Measurements from ENCODE around the gene SMIM10L1.

Gene SMIM10L1

DNA sequence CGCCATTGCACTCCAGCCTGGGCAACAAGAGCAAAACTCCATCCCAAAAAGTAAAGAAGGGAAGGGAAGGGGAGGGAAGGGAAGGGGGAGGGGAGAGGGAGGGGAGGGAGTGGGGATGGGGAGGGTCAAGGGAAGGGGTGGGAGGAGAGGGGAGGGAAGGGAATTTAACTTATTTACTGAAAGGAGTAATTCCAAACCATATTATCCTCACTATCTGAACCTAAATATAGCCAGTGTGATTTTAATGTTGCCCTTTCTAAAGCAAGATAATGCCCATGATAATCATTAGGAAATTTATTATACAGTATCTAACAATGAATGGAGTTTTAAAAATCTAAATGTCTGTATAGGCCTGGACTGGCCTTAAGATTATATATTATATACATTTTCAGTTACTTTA is 7.3 kb downstream of the SMIM10L1 start:
- no peak for DNase-seq (ENCODE audit: low read depth)
- no peak overlapping the region for H3K4me3 ChIP-seq (ENCODE audit: low read depth, low read length)

GRCh38 chr12:11182529-11182928 is 11.5 kb downstream of the SMIM10L1 start:
- no peak for DNase-seq (ENCODE audit: low read depth)
- H3K4me3 ChIP-seq (ENCODE audit: low read depth, low read length) = no peak overlapping the region

- H3K4me3 ChIP-seq (ENCODE audit: low read depth, low read length) = no peak overlapping the region
- no peak for DNase-seq (ENCODE audit: low read depth)
Measured at GRCh38 chr12:11183011-11183410, 12.0 kb downstream of the SMIM10L1 start.

DNA sequence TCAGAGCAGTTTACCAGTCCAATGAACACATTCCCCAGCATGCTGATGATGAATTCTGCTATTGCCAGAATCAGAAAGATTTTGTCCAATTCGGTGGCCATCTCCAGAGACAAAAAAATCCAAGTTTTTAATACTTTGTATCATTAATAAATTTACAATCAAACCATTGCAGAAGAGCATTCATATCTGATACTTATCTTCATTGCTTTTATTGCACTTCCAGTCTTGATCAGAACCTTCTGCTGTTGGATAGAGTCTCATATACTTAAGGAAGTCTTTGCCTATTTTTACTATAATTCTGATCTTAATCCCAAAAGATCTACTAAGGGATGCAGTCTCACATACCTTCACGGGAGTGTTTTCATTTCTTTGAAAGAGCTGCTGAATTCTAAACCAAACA is 15.8 kb downstream of the SMIM10L1 start, which contains the start of gene TAS2R42:
Gene TAS2R42 (minus strand): TSS at position 101 of the 400 bp plus-strand sequence. CDS start 0 bp downstream, at position 101.
- no peak for DNase-seq (ENCODE audit: low read depth)
- no peak within 1 kb of the TSS for H3K4me3 ChIP-seq (ENCODE audit: low read depth, low read length)

GRCh38 chr12:11202811-11203210 is 31.8 kb downstream of the SMIM10L1 start:
- no peak for DNase-seq (ENCODE audit: low read depth)
- H3K4me3 ChIP-seq (ENCODE audit: low read depth, low read length) = no peak overlapping the region

DNA sequence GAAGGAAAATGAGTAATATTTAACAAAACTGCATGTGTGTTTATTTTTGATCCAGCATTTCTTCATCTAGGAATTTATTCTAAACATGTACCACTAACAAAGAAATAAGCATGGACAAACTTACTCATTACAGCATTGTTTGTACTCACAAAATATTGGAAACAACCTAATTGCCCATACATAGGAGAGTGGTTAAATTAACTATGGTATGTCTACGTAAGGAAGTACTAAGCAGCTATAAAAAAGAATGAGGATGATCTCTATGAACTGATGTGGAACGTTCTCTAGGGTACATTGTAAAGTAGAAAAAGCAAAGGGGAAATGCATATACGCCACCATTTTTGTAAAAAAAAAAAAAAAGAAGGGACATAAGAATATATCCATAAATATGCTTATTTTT is 33.2 kb downstream of the SMIM10L1 start:
- no peak for DNase-seq (ENCODE audit: low read depth)
- H3K4me3 ChIP-seq (ENCODE audit: low read depth, low read length) = no peak overlapping the region

GRCh38 chr12:11209113-11209512 is 38.1 kb downstream of the SMIM10L1 start:
- DNase-seq (ENCODE audit: low read depth) = no peak
- no peak overlapping the region for H3K4me3 ChIP-seq (ENCODE audit: low read depth, low read length)
